GM13976 (cell line): ENCODE results near the gene PPP2R5E.

ENCODE experiments used
- DNase-seq: peaks from one replicate; pipeline ENCODE4 v3.0.0; 2012; ENCODE audit warnings: low spot score
- CTCF ChIP-seq: IDR thresholded peaks from 2 replicates; pipeline ENCODE4 v1.5.1; 2012; ENCODE audit warnings: borderline replicate concordance, mild to moderate bottlenecking; ENCODE audit not compliant: insufficient read depth; ENCODE audit errors: extremely low read depth, missing control alignments, control extremely low read depth
- in situ Hi-C: fragments of 300-500 bp; cut with MboI; formaldehyde crosslinking; loops from one replicate; pipeline ENCODE4 v1.12.0; 2022; ENCODE audit warnings: low sequenced_read_pairs, mixed read lengths, inconsistent platforms; ENCODE audit not compliant: unreplicated experiment

Gene PPP2R5E

GRCh38 chr14:63563370-63564026 is 20.3 kb upstream of the PPP2R5E start:
- in situ Hi-C loops, result no loop called here
- DNase-seq, result no peak
- no peak for TF ChIP-seq CTCF

- no peak for TF ChIP-seq CTCF
- DNase-seq, result no peak
- in situ Hi-C loops, result no loop called here
Observed at GRCh38 chr14:63562405-63562804, 19.2 kb upstream of the PPP2R5E start.

GRCh38 chr14:63555572-63555971 is 12.4 kb upstream of the PPP2R5E start:
- DNase-seq, result no peak
- TF ChIP-seq CTCF, result no peak
- in situ Hi-C loops, result no loop called here

- in situ Hi-C loops, result no loop called here
- no peak for TF ChIP-seq CTCF
- no peak for DNase-seq
Observed at GRCh38 chr14:63551332-63551731, 8.2 kb upstream of the PPP2R5E start.

- no peak for TF ChIP-seq CTCF
- no peak for DNase-seq
- in situ Hi-C loops, result no loop called here
Observed at GRCh38 chr14:63547798-63548335, 4.7 kb upstream of the PPP2R5E start.

- in situ Hi-C loops, result no loop called here
- TF ChIP-seq CTCF, result no peak
Observed at GRCh38 chr14:63545431-63545830, 2.3 kb upstream of the PPP2R5E start.

More at GRCh38 chr14:63545431-63545830, 2.3 kb upstream of the PPP2R5E start:
- no peak for DNase-seq
